Esophagus muscularis mucosa (tissue), 3 donors: ENCODE results near the gene PTPMT1.

Experiments
- POLR2AphosphoS5 ChIP-seq, 2 donors: sonication (generic); formaldehyde crosslinking; IDR thresholded peaks; one replicate each; pipeline ENCODE4 v1.6.1; 2017; ENCODE audit warnings: antibody characterized with exemption in 2 of 2
- TF ChIP-seq, protein P1 (sequence below), 3 experiments: fragments of 200-600 bp in 2 of 3; fragments of 450-650 bp in 1 of 3; sonication (generic) in 2 of 3; IDR thresholded peaks; one replicate each; pipeline ENCODE4 v1.5.1; 2017 to 2019; ENCODE audit warnings: antibody characterized with exemption in 3 of 3, mild to moderate bottlenecking in 2 of 3, moderate library complexity in 1 of 3

DNA sequence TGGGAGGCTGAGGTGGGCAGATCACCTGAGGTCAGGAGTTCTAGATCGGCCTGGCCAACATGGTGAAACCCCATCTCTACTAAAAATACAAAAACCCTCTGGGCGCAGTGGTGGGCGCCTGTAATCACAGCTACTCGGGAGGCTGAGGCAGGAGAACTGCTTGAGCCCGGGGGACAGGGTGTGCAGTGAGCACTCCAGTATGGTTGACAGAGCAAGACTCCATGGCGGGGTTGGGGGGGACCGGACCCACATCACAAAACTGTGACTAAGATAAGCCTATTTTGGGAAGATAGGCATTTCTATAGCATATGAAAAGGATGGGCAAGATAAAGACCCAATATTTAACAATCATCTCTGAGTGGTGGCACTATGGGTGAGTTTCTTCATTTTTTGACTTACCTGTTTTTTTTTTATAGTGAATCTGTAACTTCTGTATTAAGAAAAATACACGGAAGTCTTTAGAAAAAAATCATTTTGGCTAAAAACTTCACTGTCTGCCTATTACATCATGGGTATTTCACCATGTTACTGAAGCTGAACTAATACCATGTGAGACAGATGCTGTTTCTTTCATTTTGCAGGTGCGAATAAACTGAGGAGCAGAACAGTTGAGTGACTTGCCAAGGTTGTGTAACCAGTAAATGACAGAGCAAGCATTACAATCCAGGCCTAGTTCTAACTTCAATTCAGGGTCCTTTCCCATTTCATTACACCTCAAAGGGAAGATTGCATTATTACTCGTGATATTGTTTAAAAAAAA lies 14.9 kb upstream of the PTPMT1 start:
- TF ChIP-seq, protein P1, sequence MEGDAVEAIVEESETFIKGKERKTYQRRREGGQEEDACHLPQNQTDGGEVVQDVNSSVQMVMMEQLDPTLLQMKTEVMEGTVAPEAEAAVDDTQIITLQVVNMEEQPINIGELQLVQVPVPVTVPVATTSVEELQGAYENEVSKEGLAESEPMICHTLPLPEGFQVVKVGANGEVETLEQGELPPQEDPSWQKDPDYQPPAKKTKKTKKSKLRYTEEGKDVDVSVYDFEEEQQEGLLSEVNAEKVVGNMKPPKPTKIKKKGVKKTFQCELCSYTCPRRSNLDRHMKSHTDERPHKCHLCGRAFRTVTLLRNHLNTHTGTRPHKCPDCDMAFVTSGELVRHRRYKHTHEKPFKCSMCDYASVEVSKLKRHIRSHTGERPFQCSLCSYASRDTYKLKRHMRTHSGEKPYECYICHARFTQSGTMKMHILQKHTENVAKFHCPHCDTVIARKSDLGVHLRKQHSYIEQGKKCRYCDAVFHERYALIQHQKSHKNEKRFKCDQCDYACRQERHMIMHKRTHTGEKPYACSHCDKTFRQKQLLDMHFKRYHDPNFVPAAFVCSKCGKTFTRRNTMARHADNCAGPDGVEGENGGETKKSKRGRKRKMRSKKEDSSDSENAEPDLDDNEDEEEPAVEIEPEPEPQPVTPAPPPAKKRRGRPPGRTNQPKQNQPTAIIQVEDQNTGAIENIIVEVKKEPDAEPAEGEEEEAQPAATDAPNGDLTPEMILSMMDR (IDR thresholded peaks at IDR 0.05) = no peak
- TF ChIP-seq POLR2AphosphoS5 (IDR thresholded peaks at IDR 0.05) = peak in 1 of 2 donors; percentile 16
